Astrocyte of the spinal cord (primary cell): ENCODE data around the gene A1BG.

Experiments used
- DNase-seq: peaks from one replicate; pipeline ENCODE4 v3.0.0; 2011; ENCODE audit warnings: low read depth, low spot score
- H3K4me3 ChIP-seq: 2 replicates; pipeline ENCODE4 v1.5.1; 2011; ENCODE audit warnings: low read depth, mild to moderate bottlenecking, low read length, moderate library complexity
- CTCF ChIP-seq: IDR thresholded peaks from 2 replicates; pipeline ENCODE4 v1.5.1; 2012; ENCODE audit warnings: low read depth, mild to moderate bottlenecking, low read length, inconsistent platforms
- in situ Hi-C: cut with HindIII; loops from 2 replicates; pipeline ENCODE4 v1.10.0; 2017; ENCODE audit warnings: low sequenced_read_pairs

The A1BG gene

GRCh38 chr19:58374200-58374599, 20.9 kb upstream of the A1BG start:
- H3K4me3 ChIP-seq: no peak overlapping the region
- in situ Hi-C loops: no loop called here
- no peak for DNase-seq
- TF ChIP-seq CTCF: no peak

GRCh38 chr19:58372311-58373133, 19.2 kb upstream of the A1BG start:
- in situ Hi-C loops: no loop called here

DNA sequence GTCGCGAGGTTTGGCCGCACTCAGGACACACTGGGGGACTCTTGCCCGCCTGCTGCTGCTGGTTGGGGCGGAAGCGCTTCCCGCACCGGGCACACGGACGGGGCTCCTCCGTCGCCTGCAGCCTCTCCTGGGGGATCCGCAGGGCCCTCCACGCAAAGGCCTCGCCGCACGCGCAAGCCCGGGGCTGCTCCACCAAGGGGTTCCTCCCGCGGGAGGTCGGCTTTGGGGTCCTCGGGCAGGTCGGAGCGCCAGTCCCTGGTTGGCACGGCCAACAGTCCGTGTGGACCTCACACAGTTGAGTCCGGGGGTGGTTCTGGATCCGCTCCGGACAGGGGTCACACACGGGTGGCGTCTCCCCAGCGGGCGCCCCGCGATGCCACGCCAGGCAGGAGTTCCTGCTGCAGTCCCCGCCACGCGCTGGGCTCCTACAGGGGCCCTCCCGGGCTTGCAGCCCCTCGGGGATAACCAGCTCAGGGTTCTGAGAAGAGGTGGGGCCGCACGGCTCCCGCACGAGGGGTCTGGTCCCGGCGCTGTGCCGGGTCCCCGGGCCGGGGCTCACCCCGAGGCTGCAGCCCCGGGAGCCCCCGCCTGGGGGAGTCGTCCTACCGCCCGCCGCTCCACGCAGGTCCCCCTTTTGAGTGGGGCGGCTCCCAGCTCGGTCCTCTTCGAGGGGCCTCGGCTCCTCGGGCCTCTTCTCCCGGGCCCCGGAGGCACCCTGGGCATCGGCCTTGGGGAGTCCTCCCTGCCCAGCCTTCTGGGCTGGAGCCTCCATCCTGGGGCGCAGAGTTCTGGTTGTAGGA, 15.5 kb upstream of the A1BG start:
- in situ Hi-C loops: no loop called here

More at GRCh38 chr19:58372311-58373133, 19.2 kb upstream of the A1BG start:
- H3K4me3 ChIP-seq: no peak overlapping the region
- no peak for TF ChIP-seq CTCF
- DNase-seq: no peak

GRCh38 chr19:58367698-58368454, 14.6 kb upstream of the A1BG start:
- in situ Hi-C loops: no loop called here
- H3K4me3 ChIP-seq: no peak overlapping the region
- no peak for DNase-seq
- TF ChIP-seq CTCF: no peak

More for the DNA sequence above, 15.5 kb upstream of the A1BG start:
- TF ChIP-seq CTCF: no peak
- no peak overlapping the region for H3K4me3 ChIP-seq
- DNase-seq: no peak

- no peak overlapping the region for H3K4me3 ChIP-seq
- DNase-seq: no peak
These were observed 13.5 kb upstream of the A1BG start for GRCh38 chr19:58366585-58367430.

More at GRCh38 chr19:58366585-58367430, 13.5 kb upstream of the A1BG start:
- in situ Hi-C loops: no loop called here
- no peak for TF ChIP-seq CTCF
